Femur (tissue), 1 donor: ENCODE data around the gene PRPF19.

Experiments used
- DNase-seq: peaks from one replicate; pipeline ENCODE4 v3.0.0-alpha.2; 2017

The PRPF19 gene

GRCh38 chr11:60906132-60906972, at the start of gene PRPF19:
Gene PRPF19 (minus strand): TSS chr11:60906585. CDS start chr11:60906382, 203 bp downstream.
- DNase-seq = peak; percentile 98

GRCh38 chr11:60955571-60955970, 49.2 kb upstream of the PRPF19 start:
- no peak for DNase-seq

- no peak for DNase-seq
Observed at GRCh38 chr11:60954421-60954820, 48.0 kb upstream of the PRPF19 start.

- DNase-seq = no peak
Observed at GRCh38 chr11:60953781-60954180, 47.4 kb upstream of the PRPF19 start.

GRCh38 chr11:60952742-60953170, 46.4 kb upstream of the PRPF19 start:
- DNase-seq = no peak

GRCh38 chr11:60951904-60952741, 45.7 kb upstream of the PRPF19 start, which contains the start of gene SLC15A3:
Gene SLC15A3 (minus strand): TSS chr11:60952176. CDS start chr11:60951551, 625 bp downstream.
- DNase-seq = peak; percentile 79

GRCh38 chr11:60951606-60951903, 45.2 kb upstream of the PRPF19 start:
- no peak for DNase-seq

GRCh38 chr11:60950933-60951605, 44.7 kb upstream of the PRPF19 start:
- no peak for DNase-seq

- DNase-seq = no peak
Observed at GRCh38 chr11:60950024-60950423, 43.6 kb upstream of the PRPF19 start.

- DNase-seq = no peak
Observed at GRCh38 chr11:60948250-60948649, 41.9 kb upstream of the PRPF19 start.

GRCh38 chr11:60947700-60948099, 41.3 kb upstream of the PRPF19 start:
- no peak for DNase-seq

- DNase-seq = no peak
Observed at GRCh38 chr11:60946601-60947264, 40.3 kb upstream of the PRPF19 start.

- DNase-seq = no peak
Observed at GRCh38 chr11:60945295-60945667, 38.9 kb upstream of the PRPF19 start.

- DNase-seq = no peak
Observed at GRCh38 chr11:60944490-60945294, 38.3 kb upstream of the PRPF19 start.

- DNase-seq = no peak
Observed at GRCh38 chr11:60942970-60943565, 36.7 kb upstream of the PRPF19 start.

GRCh38 chr11:60942219-60942618, 35.8 kb upstream of the PRPF19 start:
- DNase-seq = no peak

GRCh38 chr11:60941371-60942119, 35.2 kb upstream of the PRPF19 start:
- no peak for DNase-seq

- DNase-seq = no peak
Observed at GRCh38 chr11:60939855-60940254, 33.5 kb upstream of the PRPF19 start.

GRCh38 chr11:60939301-60939700, 32.9 kb upstream of the PRPF19 start:
- DNase-seq = no peak

GRCh38 chr11:60938500-60938899, 32.1 kb upstream of the PRPF19 start:
- no peak for DNase-seq

- DNase-seq = no peak
Observed at GRCh38 chr11:60937811-60938210, 31.4 kb upstream of the PRPF19 start.
